ENCODE measurements around the gene IL1RAPL1. TPM values are rescaled to one million over a fixed set of nuclear protein-coding genes. Genes with fewer than 3 reads are reported as not detected.
A peak's percentile ranks its signal among the peaks of the same experiment; 100 is the strongest.

IL1RAPL1 gene
- total and polyA plus RNA-seq, 8 donors, result 0.05 to 0.20 (median 0.09) TPM; not detected in 5

DNA sequence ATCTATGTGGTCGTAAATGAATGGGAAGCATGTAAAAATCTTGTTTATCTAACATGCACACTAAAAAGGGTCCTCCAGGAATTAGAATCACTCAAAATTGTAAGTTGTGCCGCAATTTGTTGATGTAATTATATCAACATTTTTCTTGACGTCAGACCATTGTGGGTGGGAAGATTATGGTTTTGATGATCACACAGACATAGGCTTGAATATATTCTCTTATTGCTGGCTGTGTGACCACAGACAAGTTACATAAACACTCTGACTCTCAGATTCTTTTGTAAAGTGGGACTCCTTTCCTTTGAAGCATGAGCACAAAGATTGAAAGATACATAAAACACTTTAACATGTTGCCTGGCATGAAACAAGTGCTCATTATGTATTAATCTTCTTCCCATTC, 51.5 kb downstream of the IL1RAPL1 start:
- Histone ChIP-seq H3K36me3 (no peaks in the 10 kb centered on the region), H3K9me3 (no peaks in the 10 kb centered on the region), H3K4me1 (no peaks in the 10 kb centered on the region), H3K27ac (no peak overlapping the region), H3K27me3 (no peaks in the 10 kb centered on the region), H3K4me3 (no peak overlapping the region)
- intact Hi-C loops (cut with DNase I), result no loop called here
- 72 to 74% methylated on average over 3 of the region's 3 CpGs for WGBS, 2 donors
- DNase-seq (no peak), ATAC-seq (no peak), FAIRE-seq (no peak)
- TF ChIP-seq, protein P1, sequence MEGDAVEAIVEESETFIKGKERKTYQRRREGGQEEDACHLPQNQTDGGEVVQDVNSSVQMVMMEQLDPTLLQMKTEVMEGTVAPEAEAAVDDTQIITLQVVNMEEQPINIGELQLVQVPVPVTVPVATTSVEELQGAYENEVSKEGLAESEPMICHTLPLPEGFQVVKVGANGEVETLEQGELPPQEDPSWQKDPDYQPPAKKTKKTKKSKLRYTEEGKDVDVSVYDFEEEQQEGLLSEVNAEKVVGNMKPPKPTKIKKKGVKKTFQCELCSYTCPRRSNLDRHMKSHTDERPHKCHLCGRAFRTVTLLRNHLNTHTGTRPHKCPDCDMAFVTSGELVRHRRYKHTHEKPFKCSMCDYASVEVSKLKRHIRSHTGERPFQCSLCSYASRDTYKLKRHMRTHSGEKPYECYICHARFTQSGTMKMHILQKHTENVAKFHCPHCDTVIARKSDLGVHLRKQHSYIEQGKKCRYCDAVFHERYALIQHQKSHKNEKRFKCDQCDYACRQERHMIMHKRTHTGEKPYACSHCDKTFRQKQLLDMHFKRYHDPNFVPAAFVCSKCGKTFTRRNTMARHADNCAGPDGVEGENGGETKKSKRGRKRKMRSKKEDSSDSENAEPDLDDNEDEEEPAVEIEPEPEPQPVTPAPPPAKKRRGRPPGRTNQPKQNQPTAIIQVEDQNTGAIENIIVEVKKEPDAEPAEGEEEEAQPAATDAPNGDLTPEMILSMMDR (IDR thresholded peaks at IDR 0.05), result no peak

DNA sequence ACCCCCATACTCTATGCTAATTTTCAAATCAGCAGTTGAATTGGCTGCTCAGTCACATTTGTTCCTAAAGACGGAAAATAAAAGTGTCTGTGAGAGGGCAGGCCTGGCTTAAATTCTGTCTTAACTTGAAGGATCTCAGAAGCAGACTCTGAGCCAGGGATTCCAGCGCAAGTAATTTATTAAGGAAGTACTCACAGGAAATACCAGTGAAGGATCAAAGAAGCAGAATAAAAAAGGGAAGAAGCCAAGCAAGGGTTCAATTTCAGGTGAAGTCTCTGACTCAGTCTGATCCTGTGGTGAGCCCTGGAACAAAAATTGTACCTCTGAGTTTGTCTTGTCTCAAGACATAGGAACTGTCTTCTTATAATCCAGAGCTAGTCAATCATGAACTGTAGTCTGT, 52.2 kb downstream of the IL1RAPL1 start:
- intact Hi-C loops (cut with DNase I), result no loop called here
- Histone ChIP-seq H3K36me3 (no peaks in the 10 kb centered on the region), H3K4me3 (no peak overlapping the region), H3K9me3 (no peaks in the 10 kb centered on the region), H3K27ac (no peak overlapping the region), H3K4me1 (no peaks in the 10 kb centered on the region), H3K27me3 (no peaks in the 10 kb centered on the region)
- DNase-seq (no peak), ATAC-seq (no peak), FAIRE-seq (no peak)
- TF ChIP-seq, protein P1 (IDR thresholded peaks at IDR 0.05), result no peak
- WGBS, 2 donors, result 48 to 54% methylated on average over 2 of the region's 2 CpGs

GRCh38 chrX:28649541-28649940, 62.3 kb downstream of the IL1RAPL1 start:
- FAIRE-seq (no peak), ATAC-seq (no peak), DNase-seq (no peak)
- Histone ChIP-seq H3K27ac (no peak overlapping the region), H3K4me1 (no peaks in the 10 kb centered on the region), H3K36me3 (no peaks in the 10 kb centered on the region), H3K9me3 (no peaks in the 10 kb centered on the region), H3K27me3 (peaks cover 0 to 4% (median 0%) of the 10 kb centered on the region in 4 donors), H3K4me3 (no peak overlapping the region)
- 44 to 52% methylated on average over 3 of the region's 3 CpGs for whole genome bisulfite sequencing, 2 donors
- TF ChIP-seq, protein P1 (IDR thresholded peaks at IDR 0.05), result no peak
- intact Hi-C loops (cut with DNase I), result no loop called here

DNA sequence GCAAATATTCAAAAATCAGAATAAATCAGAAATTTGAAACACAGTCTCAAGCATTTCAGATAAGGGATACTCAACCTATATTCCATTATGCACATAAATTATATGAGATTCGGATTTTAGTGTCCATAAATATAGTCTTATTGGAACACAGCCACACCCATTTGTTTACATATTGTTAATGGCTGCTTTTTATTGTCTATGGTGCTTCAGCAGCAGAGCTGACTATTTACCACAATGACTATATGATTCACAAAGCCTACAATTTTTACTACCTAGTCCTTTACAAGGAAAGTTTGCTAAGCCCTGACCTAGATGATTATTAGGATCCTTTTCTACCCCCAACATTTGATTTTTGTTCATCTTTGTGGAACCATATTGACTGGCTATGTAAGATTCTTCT, 63.9 kb downstream of the IL1RAPL1 start:
- FAIRE-seq (no peak), ATAC-seq (no peak), DNase-seq (no peak)
- 14 to 28% methylated on average over 1 of the region's 1 CpG for WGBS, 2 donors
- intact Hi-C loops (cut with DNase I), result no loop called here
- Histone ChIP-seq H3K4me3 (no peak overlapping the region), H3K9me3 (no peaks in the 10 kb centered on the region), H3K36me3 (no peaks in the 10 kb centered on the region), H3K27ac (no peak overlapping the region), H3K4me1 (no peaks in the 10 kb centered on the region), H3K27me3 (peaks cover 0 to 4% (median 0%) of the 10 kb centered on the region in 4 donors)
- TF ChIP-seq, protein P1 (IDR thresholded peaks at IDR 0.05), result no peak

DNA sequence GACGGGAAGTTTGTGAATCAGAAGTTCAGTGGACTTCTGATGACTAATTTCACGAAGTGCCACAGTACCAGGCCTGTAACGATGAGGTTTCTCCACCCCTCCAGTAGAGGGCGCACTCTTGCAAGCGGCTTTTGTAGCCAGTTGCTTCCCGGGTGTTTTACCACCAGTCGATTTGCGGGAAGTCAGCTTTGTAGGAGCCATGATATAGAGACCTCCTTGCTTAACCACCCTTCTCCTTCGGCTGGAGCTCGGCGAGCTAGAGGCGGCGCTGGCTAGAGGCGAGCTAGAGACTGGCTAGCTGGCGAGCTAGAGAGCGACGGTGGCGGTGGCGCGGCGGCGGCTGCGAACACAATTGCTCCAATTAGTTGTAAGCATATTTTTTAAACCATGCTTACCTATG, 72.0 kb downstream of the IL1RAPL1 start:
- peak in 1 of 4 donors; percentile 18 for ATAC-seq
- peak in 1 of 6 donors; percentile 2 for DNase-seq

More for the DNA sequence above, 72.0 kb downstream of the IL1RAPL1 start:
- Histone ChIP-seq H3K27me3 (no peaks in the 10 kb centered on the region), H3K4me3 (no peak overlapping the region), H3K9me3 (no peaks in the 10 kb centered on the region), H3K27ac (no peak overlapping the region), H3K36me3 (no peaks in the 10 kb centered on the region), H3K4me1 (no peaks in the 10 kb centered on the region)
- intact Hi-C loops (cut with DNase I), result no loop called here
- 66 to 79% methylated on average over 23 of the region's 23 CpGs for WGBS, 2 donors
- TF ChIP-seq, protein P1 (IDR thresholded peaks at IDR 0.05), result peak in 1 of 4 donors; percentile 30
- FAIRE-seq, result no peak
